Activated CD8-positive, alpha-beta memory T cell treated with anti-CD3 and anti-CD28 coated beads, Interleukin-2, amount 10 ng/mL, durations not matched to agents 7 days and 5 days (primary cell): ENCODE data around the gene DNALI1. TPM values are rescaled to one million over a fixed set of nuclear protein-coding genes. Genes with fewer than 3 reads are reported as not detected.

Experiments used
- ATAC-seq: fragments of 150-1000 bp; cut with Tn5 transposase; one replicate; pipeline ENCODE4 v1.10.0; 2021; ENCODE audit warnings: moderate library complexity
- CTCF ChIA-PET: fragments of 350-600 bp; sonication (Branson Sonifier 250); formaldehyde crosslinking; loops from one replicate; lab custom pipeline; 2021; ENCODE audit warnings: antibody characterized with exemption; lab: Charles Lee
- DNase-seq: peaks from one replicate; pipeline ENCODE4 v3.0.0-alpha.2; 2020
- H3K27ac Mint-ChIP-seq: one replicate; pipeline ENCODE4 v1.8.0; 2021; ENCODE audit warnings: mild to moderate bottlenecking, mixed read lengths
- H3K27me3 Mint-ChIP-seq: one replicate; pipeline ENCODE4 v1.8.0; 2021; ENCODE audit warnings: mixed read lengths
- H3K36me3 Mint-ChIP-seq: one replicate; pipeline ENCODE4 v1.8.0; 2021; ENCODE audit warnings: mild to moderate bottlenecking, mixed read lengths
- H3K4me1 Mint-ChIP-seq: one replicate; pipeline ENCODE4 v1.8.0; 2021; ENCODE audit warnings: mixed read lengths
- H3K4me3 Mint-ChIP-seq: one replicate; pipeline ENCODE4 v1.8.0; 2021; ENCODE audit warnings: mild to moderate bottlenecking, moderate library complexity, mixed read lengths
- H3K9me3 Mint-ChIP-seq: one replicate; pipeline ENCODE4 v1.8.0; 2022; ENCODE audit warnings: low read depth, mixed read lengths
- total RNA-seq, 2 experiments: library from RNA; stranded (reverse); gene quantifications; one replicate each; pipeline ENCODE4 v1.2.3, GENCODE V29; 2021

The DNALI1 gene
- total RNA-seq, 2 experiments from 2014 or later, result 0.26 to 0.30 TPM

- no peak for DNase-seq
- peaks cover 35% of the 10 kb centered on the region for H3K27me3 Mint-ChIP-seq
- CTCF ChIA-PET, result interaction anchor here (0.8 kb wide), 1 partner anchor 11 kb away, joined by 3 read pairs; no protein-coding TSS in a partner anchor
- H3K36me3 Mint-ChIP-seq, result no peaks in the 10 kb centered on the region
- ATAC-seq, result no peak
- H3K27ac Mint-ChIP-seq, result no peak overlapping the region
- H3K4me1 Mint-ChIP-seq, result no peaks in the 10 kb centered on the region
- no peak overlapping the region for H3K4me3 Mint-ChIP-seq
- no peaks in the 10 kb centered on the region for H3K9me3 Mint-ChIP-seq
These were observed 57.4 kb downstream of the DNALI1 start for GRCh38 chr1:37614105-37614504.

- no peaks in the 10 kb centered on the region for H3K9me3 Mint-ChIP-seq
- H3K27me3 Mint-ChIP-seq, result peaks cover 41% of the 10 kb centered on the region
- CTCF ChIA-PET, result interaction anchor here (1.0 kb wide), 1 partner anchor 14 kb away, joined by 3 read pairs; no protein-coding TSS in a partner anchor
- no peak overlapping the region for H3K27ac Mint-ChIP-seq
- no peak overlapping the region for H3K4me3 Mint-ChIP-seq
- ATAC-seq, result no peak
- no peaks in the 10 kb centered on the region for H3K4me1 Mint-ChIP-seq
- H3K36me3 Mint-ChIP-seq, result no peaks in the 10 kb centered on the region
- no peak for DNase-seq
These were observed 59.6 kb downstream of the DNALI1 start for GRCh38 chr1:37616330-37616729.

Other genes with a start within 250 kb of the DNALI1 start
- gene ZC3H12A, start 82.4 kb upstream of the DNALI1 start, total RNA-seq, result 10 to 100 TPM; 20.9 to 35.4 TPM
- gene MEAF6, start 42.2 kb upstream of the DNALI1 start, total RNA-seq, result 10 to 100 TPM; 63.2 to 80.7 TPM
- gene SNIP1, start 2.6 kb upstream of the DNALI1 start, total RNA-seq, result 10 to 100 TPM; 28.4 to 29.4 TPM
- gene GNL2, start 39.0 kb downstream of the DNALI1 start, total RNA-seq, result 10 to 100 TPM; 55.4 to 73.6 TPM
- not detected for gene RSPO1, start 78.0 kb downstream of the DNALI1 start, total RNA-seq
- 10 to 100 TPM; 77.2 to 97.3 TPM for gene CDCA8, start 135.6 kb downstream of the DNALI1 start, total RNA-seq
- not detected for gene EPHA10, start 208.2 kb downstream of the DNALI1 start, total RNA-seq
- 1 to 10 TPM; 2.6 to 4.5 TPM for gene MANEAL, start 236.9 kb downstream of the DNALI1 start, total RNA-seq